PC-3 (cell line): ENCODE results near the gene SYT1.

Source experiments
- CTCF ChIP-seq: fragments of 300-600 bp; sonication (generic); conservative IDR thresholded peaks from 2 replicates; pipeline ENCODE4 v1.5.1; 2017; ENCODE audit warnings: antibody characterized with exemption, low read depth, mild to moderate bottlenecking, low read length
- EZH2 ChIP-seq: fragments of 300-600 bp; sonication (generic); IDR thresholded peaks from one replicate; pipeline ENCODE4 v1.6.1; 2017; ENCODE audit warnings: antibody characterized with exemption, mild to moderate bottlenecking, low read length; ENCODE audit not compliant: unreplicated experiment

GRCh38 chr12:79046021-79046420 is 181.4 kb downstream of the SYT1 start:
- TF ChIP-seq CTCF (no peak), EZH2 (no peak)
